Dendritic cell treated with granulocyte-macrophage colony-stimulating factor and Interleukin-4, amounts not matched to agents 40 ng/mL and 50 ng/mL, for 4 days (primary cell): Measurements from ENCODE around the gene RMC1.
"Not testable (repeated sequence)": the region's sequence is repeated elsewhere in the genome, so short reads cannot be mapped to it uniquely, and the experiment has no call there.

Experiments used
- H3K27ac Mint-ChIP-seq: one replicate; pipeline ENCODE4 v1.8.0; 2022; ENCODE audit warnings: mild to moderate bottlenecking, mixed read lengths
- H3K27me3 Mint-ChIP-seq: one replicate; pipeline ENCODE4 v1.8.0; 2022; ENCODE audit warnings: mild to moderate bottlenecking, mixed read lengths
- H3K36me3 Mint-ChIP-seq: one replicate; pipeline ENCODE4 v1.8.0; 2022; ENCODE audit warnings: low read depth, mixed read lengths
- H3K4me1 Mint-ChIP-seq: one replicate; pipeline ENCODE4 v1.8.0; 2022; ENCODE audit warnings: low read depth, mixed read lengths
- H3K4me3 Mint-ChIP-seq: one replicate; pipeline ENCODE4 v1.8.0; 2022; ENCODE audit warnings: mild to moderate bottlenecking, moderate library complexity, mixed read lengths
- H3K9me3 Mint-ChIP-seq: one replicate; pipeline ENCODE4 v1.8.0; 2022; ENCODE audit warnings: mixed read lengths
- intact Hi-C: fragments of 100-400 bp; cut with micrococcal nuclease; formaldehyde crosslinking; loops from one replicate; pipeline ENCODE4 v1.15.0; 2022

The RMC1 gene

DNA sequence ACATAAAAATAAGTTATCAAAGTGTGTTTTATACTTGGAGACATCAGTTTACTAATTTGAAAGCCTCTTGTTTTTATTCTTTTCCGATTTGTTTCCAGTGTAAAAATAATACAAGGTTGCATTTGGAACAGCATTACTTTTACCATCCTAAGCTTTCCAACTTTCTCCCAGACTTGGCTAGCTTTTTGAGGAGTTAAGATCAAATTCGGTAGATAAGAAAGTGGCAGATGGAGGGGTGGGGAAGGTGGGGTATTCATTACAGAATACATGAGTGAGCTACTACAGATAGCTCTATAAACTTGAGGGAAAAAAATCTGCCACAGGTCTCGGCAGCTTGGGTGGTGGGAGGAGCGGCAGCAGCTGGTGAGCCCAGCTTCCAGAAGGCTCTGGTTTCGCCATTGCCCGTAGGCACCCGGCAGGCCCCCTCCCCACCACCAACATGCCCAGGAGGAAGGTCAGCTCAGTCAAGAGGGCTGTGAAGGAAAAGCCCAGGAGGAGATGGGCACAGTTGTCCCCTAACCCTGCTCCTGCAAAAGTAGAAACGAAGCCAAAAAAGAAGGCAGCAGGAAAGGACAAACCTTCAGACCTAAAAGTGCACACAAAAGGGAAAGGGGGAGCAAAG, 18.6 kb upstream of the RMC1 start:
- no peak overlapping the region for H3K27ac Mint-ChIP-seq
- intact Hi-C loops, result no loop called here
- H3K9me3 Mint-ChIP-seq, result no peaks in the 10 kb centered on the region
- H3K36me3 Mint-ChIP-seq, result peaks cover 37% of the 10 kb centered on the region
- H3K27me3 Mint-ChIP-seq, result no peaks in the 10 kb centered on the region
- no peak overlapping the region for H3K4me3 Mint-ChIP-seq
- H3K4me1 Mint-ChIP-seq, result peaks cover 32% of the 10 kb centered on the region

DNA sequence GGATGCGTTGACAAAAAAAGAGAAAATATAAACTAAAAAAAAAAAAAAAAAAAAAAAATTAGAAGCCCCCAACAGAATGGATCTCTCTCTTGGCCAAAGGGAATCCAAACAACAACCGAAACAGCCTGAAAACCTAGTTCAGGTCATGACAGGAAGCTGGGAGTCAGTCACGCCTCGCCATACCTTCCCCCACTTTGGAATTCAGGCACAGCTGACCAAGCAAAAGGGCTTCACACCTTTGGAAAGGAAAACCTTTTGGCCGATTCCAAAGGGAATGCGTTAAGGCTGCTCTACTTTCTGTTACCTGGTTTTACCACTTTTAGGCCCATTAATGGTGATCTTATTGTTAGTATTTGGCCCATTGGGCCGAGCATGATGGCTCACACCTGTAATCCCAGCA, 17.9 kb upstream of the RMC1 start:
- Mint-ChIP-seq H3K4me1 (peaks cover 27% of the 10 kb centered on the region), H3K27me3 (no peaks in the 10 kb centered on the region), H3K9me3 (no peaks in the 10 kb centered on the region), H3K36me3 (peaks cover 30% of the 10 kb centered on the region), H3K4me3 (no peak overlapping the region), H3K27ac (no peak overlapping the region)
- intact Hi-C loops, result no loop called here

DNA sequence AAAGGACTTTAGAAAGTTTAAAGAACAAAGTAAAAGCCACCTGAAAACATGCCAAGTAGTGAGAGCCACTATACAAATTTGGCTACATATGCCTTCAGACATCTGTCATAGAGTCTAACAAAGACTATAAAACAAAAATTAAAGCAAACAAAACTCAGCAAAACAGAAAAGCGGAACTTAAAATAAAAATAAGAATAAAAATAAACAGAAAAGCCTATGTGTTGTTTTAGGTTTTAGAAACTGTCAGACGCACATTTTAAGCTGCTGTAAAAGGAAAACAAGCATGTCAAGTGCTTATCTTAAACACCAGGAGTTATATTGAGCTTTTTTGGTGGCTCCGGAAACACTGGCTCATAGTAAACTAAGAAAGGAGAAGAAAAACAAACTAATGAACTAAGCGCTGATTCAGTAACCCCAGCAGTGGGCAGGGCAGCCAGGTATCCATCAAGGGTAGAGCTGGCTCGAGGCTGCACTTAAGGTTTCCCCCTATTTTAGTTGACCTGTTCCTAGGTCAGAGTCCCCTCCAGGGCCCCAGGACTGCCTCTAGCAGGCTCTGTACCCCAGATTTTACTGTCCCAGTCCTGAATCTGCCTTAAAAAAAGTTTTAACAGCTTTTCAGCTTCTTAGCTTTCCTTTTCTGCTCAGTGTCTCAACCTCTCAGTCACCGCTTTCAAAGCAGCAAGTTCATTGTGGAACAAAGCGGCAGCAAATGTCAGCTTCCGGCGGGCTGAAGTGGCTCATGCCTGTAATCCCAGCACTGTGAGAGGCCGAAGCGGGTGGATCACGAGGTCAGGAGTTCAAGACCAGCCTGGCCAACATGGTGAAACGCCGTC, 15.4 kb upstream of the RMC1 start:
- Mint-ChIP-seq H3K27me3 (no peaks in the 10 kb centered on the region), H3K27ac (peak overlapping the region; percentile 78), H3K9me3 (no peaks in the 10 kb centered on the region), H3K4me3 (peak overlapping the region; percentile 56), H3K36me3 (peaks cover 7% of the 10 kb centered on the region), H3K4me1 (peaks cover 27% of the 10 kb centered on the region)
- intact Hi-C loops, result no loop called here

DNA sequence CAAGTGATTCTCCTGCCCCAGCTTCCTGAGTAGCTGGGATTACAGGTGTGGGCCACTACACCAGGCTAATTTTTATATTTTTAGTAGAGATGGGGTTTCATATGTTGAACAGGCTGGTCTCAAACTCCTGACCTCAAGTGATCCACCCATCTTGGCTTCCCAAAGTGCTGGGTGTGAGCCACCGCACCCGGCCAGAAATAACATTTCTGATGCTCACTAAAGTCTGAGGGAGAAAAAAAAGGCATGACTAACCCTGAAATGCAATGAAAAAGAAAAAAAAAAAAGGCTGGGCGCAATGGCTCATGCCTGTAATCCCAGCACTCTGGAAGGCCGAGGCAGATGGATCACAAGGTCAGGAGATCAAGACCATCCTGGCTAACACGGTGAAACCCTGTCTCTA, 13.7 kb upstream of the RMC1 start:
- peaks cover 27% of the 10 kb centered on the region for H3K4me1 Mint-ChIP-seq
- H3K36me3 Mint-ChIP-seq, intact Hi-C loops, H3K9me3 Mint-ChIP-seq, H3K27me3 Mint-ChIP-seq, H3K4me3 Mint-ChIP-seq, H3K27ac Mint-ChIP-seq: not testable (repeated sequence)

DNA sequence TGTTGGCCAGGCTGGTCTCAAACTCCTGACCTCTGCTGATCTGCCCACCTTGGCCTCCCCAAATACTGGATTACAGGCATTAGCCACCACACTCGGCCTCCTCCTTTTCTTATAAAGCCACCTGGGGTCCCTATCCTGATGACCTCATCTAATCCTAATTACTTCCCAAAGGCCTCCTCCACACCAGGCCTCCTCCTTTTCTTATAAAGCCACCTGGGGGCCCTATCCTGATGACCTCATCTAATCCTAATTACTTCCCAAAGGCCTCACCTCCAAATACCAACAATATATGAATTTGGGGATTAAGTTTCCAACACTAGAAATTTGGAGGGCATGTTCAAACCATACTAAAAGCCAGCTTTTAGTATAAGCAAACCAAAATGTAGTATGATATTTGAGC, 9.7 kb upstream of the RMC1 start:
- Mint-ChIP-seq H3K27ac (no peak overlapping the region), H3K4me3 (no peak overlapping the region), H3K9me3 (no peaks in the 10 kb centered on the region), H3K36me3 (no peaks in the 10 kb centered on the region), H3K27me3 (no peaks in the 10 kb centered on the region), H3K4me1 (peaks cover 14% of the 10 kb centered on the region)
- intact Hi-C loops, result loop anchor here (10.0 kb wide), 1 partner anchor 211 kb away; no protein-coding TSS in a partner anchor

DNA sequence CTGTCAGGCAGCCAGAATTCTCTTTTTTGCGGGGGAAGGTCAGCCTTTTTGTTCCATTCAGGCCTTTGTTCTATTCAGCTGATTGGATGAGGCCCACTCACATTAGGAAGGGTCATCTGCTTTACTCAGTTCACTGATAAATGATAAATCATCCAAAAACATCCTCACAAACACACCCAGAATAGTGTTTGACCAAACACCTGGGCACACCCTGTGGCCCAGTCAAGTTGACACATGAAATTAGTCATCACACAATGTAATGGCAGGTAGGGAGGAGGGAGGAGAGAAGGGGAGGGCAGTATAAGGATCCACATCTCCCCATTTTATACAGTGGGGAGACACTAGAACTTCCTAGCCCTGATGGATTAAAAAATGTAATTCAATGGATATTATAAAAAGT, 8.3 kb upstream of the RMC1 start:
- Mint-ChIP-seq H3K36me3 (no peaks in the 10 kb centered on the region), H3K9me3 (no peaks in the 10 kb centered on the region), H3K27ac (no peak overlapping the region), H3K27me3 (no peaks in the 10 kb centered on the region), H3K4me1 (peaks cover 27% of the 10 kb centered on the region), H3K4me3 (no peak overlapping the region)
- intact Hi-C loops, result loop anchor here (5.0 to 10.0 kb wide), 2 partner anchors 210 to 422 kb away; no protein-coding TSS in a partner anchor

DNA sequence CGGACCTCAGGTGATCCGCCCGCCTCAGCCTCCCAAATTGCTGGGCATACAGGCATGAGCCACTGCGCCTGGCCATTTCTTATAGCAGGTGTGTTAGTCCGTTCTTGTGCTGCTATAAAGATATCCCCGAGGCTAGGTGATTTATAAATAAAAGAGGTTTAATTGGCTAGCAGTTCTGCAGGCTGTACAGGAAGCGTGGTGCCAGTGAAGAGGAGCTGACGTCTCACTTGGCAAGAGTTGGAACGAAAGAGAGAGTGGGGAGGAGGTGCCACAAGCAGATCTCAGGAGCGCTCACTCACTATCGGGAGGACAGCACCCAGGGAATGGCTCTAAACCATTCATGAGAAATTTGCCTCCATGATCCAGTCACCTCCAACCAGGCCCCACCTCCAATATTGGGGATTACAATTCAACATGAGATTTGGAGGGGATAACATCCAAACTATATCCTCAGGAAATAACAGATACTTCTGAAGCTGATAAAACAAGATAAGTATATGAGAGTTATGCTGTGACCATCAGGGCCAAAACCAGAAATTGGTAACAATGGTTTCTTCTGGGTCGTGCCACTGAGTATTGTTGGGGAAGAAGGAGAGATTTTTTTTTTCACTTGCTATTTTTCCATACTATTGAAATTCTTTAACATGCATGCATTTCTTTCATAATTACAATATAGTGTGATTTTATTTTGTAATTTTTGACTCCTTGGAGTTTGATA, 7.4 kb upstream of the RMC1 start:
- Mint-ChIP-seq H3K9me3 (no peaks in the 10 kb centered on the region), H3K27ac (no peak overlapping the region), H3K36me3 (no peaks in the 10 kb centered on the region), H3K27me3 (no peaks in the 10 kb centered on the region), H3K4me1 (peaks cover 32% of the 10 kb centered on the region), H3K4me3 (no peak overlapping the region)
- intact Hi-C loops, result loop anchor here (5.0 to 10.0 kb wide), 2 partner anchors 209 to 421 kb away; no protein-coding TSS in a partner anchor

DNA sequence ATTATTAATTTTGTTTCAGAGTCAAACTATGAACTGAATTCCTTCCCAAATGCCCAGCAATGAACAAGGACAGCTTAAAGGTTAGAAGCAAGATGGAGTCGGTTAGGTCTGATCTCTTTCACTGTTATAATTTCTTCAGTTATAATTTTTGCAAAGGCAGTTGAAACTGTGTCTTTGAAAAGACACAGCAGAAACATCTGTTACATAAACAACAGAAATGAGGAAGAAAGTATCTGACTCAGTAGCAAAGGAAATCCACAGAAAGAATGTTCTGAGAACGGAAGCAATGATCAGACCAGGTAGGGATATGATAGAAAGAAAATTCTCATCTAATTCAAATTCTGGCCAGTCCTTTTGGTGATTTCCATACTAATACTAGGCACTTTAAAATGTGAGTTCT, 5.2 kb upstream of the RMC1 start:
- Mint-ChIP-seq H3K36me3 (no peaks in the 10 kb centered on the region), H3K9me3 (no peaks in the 10 kb centered on the region), H3K27me3 (no peaks in the 10 kb centered on the region), H3K4me1 (peaks cover 42% of the 10 kb centered on the region), H3K27ac (peak overlapping the region; percentile 40), H3K4me3 (no peak overlapping the region)
- intact Hi-C loops, result loop anchor here (5.0 to 10.0 kb wide), 2 partner anchors 207 to 419 kb away; no protein-coding TSS in a partner anchor

DNA sequence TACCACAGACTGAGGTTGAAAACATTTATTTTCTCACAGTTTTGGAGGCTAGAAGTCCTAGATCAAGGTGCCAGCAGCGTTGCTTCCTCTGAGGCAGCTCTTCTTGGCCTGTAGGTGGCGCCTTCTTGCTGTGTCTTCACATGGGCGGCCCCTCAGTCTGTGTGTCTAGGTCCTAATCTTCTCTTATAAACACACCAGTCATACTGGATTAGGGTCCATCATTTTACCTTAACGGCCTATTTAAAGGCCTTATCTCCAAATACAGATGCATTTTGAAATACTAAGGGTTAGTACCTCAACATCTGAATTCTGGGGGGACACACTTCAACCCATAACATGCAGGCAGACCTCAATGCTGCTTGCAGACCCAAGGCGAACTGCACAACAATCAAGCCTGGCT, 4.4 kb upstream of the RMC1 start:
- peak overlapping the region; percentile 73 for H3K27ac Mint-ChIP-seq
- intact Hi-C loops, result loop anchor here (5.0 to 10.0 kb wide), 2 partner anchors 206 to 418 kb away; no protein-coding TSS in a partner anchor
- peaks cover 43% of the 10 kb centered on the region for H3K4me1 Mint-ChIP-seq
- H3K27me3 Mint-ChIP-seq, result no peaks in the 10 kb centered on the region
- no peaks in the 10 kb centered on the region for H3K9me3 Mint-ChIP-seq
- H3K4me3 Mint-ChIP-seq, result no peak overlapping the region
- no peaks in the 10 kb centered on the region for H3K36me3 Mint-ChIP-seq

DNA sequence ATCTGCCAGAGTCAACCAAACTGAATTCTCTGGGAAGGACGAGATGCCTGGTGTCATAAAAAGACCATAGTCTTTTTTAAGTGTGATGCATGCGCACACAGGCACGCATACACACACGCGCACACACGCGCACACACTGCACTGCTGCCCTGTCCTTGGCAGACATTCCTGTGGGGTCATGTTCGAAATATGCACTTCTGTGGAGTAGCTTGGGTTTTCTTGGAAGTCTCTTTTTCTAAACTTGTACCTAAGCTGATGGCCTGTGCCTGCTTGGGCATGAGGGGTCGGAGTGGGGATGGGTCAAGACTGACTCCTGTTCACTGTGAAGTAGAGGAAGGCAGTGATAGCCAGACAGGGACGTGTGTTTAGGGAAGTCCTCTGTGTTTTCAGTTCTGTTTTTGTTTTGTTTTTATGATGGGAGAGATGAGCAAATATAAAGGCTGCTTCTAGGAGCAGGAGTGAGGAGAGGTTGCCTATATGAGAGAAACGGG, 4.0 kb upstream of the RMC1 start:
- intact Hi-C loops, result loop anchor here (5.0 to 10.0 kb wide), 2 partner anchors 205 to 418 kb away; no protein-coding TSS in a partner anchor
- Mint-ChIP-seq H3K9me3 (no peaks in the 10 kb centered on the region), H3K36me3 (no peaks in the 10 kb centered on the region), H3K27me3 (no peaks in the 10 kb centered on the region), H3K4me1 (peaks cover 47% of the 10 kb centered on the region), H3K4me3 (no peak overlapping the region), H3K27ac (peak overlapping the region; percentile 73)

DNA sequence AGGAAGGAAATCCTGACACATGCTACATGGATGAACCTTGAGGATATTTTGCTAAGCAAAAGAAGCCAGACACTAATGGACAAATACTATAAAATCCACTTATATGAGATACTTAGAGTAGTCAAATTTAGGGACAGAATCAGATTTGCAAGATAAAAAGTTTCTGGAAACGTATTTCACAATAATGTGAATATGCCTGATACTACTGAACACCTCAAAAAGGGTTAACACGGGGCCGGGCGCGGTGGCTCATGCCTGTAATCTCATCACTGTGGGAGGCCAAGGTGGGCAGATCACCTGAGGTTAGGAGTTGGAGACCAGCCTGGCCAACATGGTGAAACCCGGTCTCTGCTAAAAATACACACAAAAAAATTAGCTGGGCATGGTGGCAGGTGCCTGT, 1.7 kb upstream of the RMC1 start:
- H3K4me3 Mint-ChIP-seq, result no peak overlapping the region
- H3K36me3 Mint-ChIP-seq, result peaks cover 13% of the 10 kb centered on the region
- H3K27me3 Mint-ChIP-seq, result no peaks in the 10 kb centered on the region
- no peak overlapping the region for H3K27ac Mint-ChIP-seq
- no peaks in the 10 kb centered on the region for H3K9me3 Mint-ChIP-seq
- peaks cover 58% of the 10 kb centered on the region for H3K4me1 Mint-ChIP-seq
- intact Hi-C loops, result loop anchor here (2.0 kb wide), 1 partner anchor 85 kb away; the partner anchor contains the start of gene NPC1

DNA sequence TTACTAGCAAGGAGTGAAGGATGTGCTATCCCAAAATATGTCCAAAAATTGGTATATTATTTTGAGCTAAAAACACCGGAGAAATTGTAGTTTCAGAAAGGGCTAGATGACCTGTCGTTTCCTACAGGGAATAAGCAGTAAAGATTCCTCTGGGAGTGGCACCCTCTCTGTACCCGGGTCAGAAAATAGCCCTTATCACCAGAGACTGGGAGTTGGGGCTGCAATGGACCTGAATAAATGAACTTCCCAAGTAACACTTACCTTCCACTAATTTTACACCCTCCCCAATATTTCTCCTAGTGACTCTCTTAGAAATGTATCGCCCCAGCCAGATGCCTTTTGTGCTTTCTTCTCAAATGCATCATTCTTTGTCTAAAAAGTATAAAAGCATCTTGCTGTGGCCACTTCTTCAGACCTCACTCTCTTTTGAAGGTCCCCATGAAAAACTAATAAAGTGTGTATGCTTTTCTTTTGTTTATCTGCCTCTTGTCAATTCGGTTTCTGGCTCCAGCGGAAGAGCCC, 734 bp upstream of the RMC1 start:
- Mint-ChIP-seq H3K27ac (peak overlapping the region; percentile 97), H3K27me3 (no peaks in the 10 kb centered on the region), H3K9me3 (no peaks in the 10 kb centered on the region), H3K36me3 (peaks cover 23% of the 10 kb centered on the region), H3K4me1 (peaks cover 53% of the 10 kb centered on the region), H3K4me3 (peak overlapping the region; percentile 87)
- intact Hi-C loops, result loop anchor here (1.0 to 2.0 kb wide), 2 partner anchors 49 to 84 kb away; partner anchors contain the start of genes NPC1 and RIOK3

DNA sequence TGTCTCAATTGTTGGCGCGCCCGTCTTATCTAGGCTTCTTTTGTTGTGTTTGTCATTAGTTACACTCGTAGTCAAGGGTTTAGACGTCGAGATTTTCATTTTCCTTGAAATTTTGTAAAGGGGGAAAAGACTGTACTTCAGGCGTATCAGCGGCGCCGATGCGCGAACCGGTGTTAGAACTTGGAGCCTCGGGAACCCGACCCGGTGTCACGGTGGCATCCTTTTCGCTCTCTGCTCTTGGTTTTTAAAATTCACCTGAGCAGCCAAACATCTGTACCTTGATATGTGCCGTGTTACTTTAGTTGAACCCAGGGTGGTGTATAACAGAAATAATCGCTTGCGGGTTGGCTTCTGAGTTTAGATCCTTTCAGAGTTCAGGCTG, 643 bp downstream of the RMC1 start:
- H3K27me3 Mint-ChIP-seq, result no peaks in the 10 kb centered on the region
- H3K36me3 Mint-ChIP-seq, result peaks cover 36% of the 10 kb centered on the region
- H3K9me3 Mint-ChIP-seq, result no peaks in the 10 kb centered on the region
- H3K4me1 Mint-ChIP-seq, result peaks cover 41% of the 10 kb centered on the region
- H3K4me3 Mint-ChIP-seq, result peak overlapping the region; percentile 93
- peak overlapping the region; percentile 97 for H3K27ac Mint-ChIP-seq
- intact Hi-C loops, result loop anchor here (1.0 to 2.0 kb wide), 2 partner anchors 51 to 83 kb away; partner anchors contain the start of genes NPC1 and RIOK3
